GM21447 (cell line): Measurements from ENCODE around the gene FAM131A.

ENCODE experiments used
- ATAC-seq: cut with Tn5 transposase; IDR thresholded peaks from one replicate; pipeline ENCODE4 v1.9.1; 2021; ENCODE audit not compliant: unreplicated experiment

FAM131A gene

DNA sequence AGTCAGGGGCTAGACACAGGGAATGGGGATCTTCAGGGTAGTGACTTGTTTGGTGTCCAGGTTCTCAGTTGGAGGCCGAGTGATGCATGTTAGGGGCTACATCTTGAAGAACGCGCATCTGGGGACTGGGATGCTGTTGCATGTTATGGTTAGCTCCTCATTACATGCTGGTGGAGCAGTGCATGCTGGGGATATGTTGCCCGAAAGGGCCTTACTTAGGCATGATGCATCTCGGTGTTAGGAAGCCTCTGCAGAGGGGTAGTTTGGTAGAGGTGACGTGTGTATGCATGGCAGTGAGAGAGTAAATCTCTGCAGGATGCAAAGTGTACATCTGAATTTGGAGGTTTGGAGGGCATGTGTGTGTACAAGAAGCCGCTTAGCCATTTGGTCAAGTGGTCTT, 20.6 kb upstream of the FAM131A start:
- no peak for ATAC-seq

DNA sequence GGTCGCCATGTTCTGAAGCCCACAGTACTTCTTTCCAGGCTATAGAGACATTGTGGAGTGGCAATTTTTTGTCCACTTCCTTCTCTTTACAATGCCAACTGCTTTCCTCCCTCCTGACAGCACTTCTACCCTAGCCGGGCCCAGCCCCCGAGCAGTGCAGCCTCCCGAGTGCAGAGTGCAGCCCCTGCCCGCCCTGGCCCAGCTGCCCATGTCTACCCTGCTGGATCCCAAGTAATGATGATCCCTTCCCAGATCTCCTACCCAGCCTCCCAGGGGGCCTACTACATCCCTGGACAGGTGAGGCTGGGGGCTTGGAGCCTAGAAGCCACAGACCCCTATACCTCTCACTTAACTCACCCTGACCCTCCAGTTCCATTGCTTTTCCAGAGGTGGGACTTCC, 20.2 kb upstream of the FAM131A start:
- ATAC-seq, result no peak

DNA sequence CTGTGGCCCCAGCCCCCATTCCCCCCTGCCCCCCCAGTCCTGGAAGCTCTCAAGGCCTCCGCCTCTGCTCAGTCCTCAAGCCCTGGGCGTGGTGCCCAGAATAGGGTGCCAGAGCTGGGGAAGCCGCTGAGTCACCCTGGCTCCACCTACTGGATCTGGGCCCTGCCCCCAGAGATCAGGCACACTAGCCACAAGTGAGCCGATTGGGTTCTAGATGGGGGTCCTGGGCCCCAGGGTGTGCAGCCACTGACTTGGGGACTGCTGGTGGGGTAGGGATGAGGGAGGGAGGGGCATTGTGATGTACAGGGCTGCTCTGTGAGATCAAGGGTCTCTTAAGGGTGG, 17.3 kb upstream of the FAM131A start:
- no peak for ATAC-seq

DNA sequence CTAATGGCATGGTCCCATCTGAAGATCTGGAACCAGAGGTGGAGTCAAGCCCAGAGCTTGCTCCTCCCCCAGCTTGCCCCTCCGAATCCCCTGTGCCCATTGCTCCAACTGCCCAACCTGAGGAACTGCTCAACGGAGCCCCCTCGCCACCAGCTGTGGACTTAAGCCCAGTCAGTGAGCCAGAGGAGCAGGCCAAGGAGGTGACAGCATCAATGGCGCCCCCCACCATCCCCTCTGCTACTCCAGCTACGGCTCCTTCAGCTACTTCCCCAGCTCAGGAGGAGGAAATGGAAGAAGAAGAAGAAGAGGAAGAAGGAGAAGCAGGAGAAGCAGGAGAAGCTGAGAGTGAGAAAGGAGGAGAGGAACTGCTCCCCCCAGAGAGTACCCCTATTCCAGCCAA, 15.7 kb upstream of the FAM131A start:
- no peak for ATAC-seq

DNA sequence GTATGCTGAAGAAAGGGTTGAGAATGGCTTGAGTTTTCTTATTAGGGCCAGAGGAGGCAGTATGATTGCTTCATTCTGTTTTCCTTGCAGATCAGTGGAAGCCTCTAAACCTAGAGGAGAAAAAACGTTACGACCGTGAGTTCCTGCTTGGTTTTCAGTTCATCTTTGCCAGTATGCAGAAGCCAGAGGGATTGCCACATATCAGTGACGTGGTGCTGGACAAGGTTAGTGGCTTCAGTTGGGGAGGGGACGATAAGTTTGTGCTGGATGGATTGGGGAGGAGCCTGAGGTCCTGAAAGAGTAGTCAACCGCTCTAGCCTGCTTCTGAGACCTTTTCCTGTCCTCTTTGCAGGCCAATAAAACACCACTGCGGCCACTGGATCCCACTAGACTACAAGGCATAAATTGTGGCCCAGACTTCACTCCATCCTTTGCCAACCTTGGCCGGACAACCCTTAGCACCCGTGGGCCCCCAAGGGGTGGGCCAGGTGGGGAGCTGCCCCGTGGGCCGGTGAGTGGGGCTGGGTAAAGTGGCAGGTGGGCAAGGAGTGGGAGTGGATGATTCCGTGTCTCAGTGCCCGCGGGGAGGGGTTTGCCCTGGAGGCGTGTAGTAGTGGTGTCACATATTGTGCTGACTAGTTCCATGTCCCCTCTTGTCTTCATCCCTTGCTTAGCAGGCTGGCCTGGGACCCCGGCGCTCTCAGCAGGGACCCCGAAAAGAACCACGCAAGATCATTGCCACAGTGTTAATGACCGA, 14.5 kb upstream of the FAM131A start:
- ATAC-seq, result no peak

DNA sequence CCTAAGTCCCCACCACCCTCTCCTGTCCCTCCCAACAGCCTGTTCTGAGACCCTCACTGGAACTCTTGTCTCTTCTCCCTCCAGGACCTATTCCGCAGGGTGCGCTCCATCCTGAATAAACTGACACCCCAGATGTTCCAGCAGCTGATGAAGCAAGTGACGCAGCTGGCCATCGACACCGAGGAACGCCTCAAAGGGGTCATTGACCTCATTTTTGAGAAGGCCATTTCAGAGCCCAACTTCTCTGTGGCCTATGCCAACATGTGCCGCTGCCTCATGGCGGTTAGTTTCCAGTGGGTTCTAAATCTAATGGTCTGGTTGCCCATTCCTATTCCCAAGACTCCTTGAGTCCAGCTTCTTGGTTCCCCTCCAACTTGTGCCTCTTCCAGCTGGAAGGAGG, 13.7 kb upstream of the FAM131A start:
- ATAC-seq, result no peak

DNA sequence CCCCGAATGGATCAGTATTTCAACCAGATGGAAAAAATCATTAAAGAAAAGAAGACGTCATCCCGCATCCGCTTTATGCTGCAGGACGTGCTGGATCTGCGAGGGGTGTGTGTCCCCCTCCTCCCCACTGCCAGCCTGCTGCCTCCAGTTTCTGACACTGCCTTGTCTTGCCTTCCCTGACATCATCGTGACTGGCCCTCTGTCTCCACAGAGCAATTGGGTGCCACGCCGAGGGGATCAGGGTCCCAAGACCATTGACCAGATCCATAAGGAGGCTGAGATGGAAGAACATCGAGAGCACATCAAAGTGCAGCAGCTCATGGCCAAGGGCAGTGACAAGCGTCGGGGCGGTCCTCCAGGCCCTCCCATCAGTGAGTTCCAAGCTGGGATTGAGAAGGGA, 12.1 kb upstream of the FAM131A start:
- no peak for ATAC-seq

DNA sequence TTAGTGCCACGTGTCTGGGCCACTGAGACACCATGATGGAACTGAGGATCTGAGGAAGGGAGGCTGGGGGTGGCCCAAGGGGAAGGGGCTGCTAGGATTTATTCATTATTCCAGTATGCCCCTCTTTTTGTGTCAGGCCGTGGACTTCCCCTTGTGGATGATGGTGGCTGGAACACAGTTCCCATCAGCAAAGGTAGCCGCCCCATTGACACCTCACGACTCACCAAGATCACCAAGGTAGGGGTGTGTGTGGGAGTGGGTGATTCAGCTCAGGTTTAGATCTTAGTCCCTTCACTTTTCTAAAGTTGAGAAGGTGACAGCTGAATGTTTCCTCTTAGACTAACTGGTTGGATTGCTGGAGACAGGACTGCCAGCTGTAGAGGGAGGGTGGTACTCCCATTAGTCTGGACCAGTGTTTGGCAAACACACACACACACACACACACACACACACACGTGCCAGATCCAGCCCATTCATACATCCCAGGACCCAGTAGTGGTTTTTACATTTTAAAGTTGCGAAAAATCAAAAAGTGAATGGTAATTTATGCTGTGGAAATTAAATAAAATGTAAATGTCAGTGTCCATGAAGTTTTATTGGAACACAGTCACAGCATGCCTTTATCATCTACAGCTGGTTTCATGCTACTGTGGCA, 11.6 kb upstream of the FAM131A start:
- ATAC-seq, result no peak

DNA sequence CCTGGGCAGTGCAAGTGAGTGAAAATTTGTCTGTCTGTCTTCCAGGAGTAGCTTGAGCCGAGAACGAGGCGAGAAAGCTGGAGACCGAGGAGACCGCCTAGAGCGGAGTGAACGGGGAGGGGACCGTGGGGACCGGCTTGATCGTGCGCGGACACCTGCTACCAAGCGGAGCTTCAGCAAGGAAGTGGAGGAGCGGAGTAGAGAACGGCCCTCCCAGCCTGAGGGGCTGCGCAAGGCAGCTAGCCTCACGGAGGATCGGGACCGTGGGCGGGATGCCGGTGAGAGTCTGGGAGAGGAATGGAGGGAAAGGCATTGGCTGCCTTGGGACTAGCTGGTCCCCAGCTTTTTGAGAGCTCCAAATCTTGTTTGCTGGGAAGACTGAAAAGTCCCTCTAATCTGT, 10.2 kb upstream of the FAM131A start:
- no peak for ATAC-seq

DNA sequence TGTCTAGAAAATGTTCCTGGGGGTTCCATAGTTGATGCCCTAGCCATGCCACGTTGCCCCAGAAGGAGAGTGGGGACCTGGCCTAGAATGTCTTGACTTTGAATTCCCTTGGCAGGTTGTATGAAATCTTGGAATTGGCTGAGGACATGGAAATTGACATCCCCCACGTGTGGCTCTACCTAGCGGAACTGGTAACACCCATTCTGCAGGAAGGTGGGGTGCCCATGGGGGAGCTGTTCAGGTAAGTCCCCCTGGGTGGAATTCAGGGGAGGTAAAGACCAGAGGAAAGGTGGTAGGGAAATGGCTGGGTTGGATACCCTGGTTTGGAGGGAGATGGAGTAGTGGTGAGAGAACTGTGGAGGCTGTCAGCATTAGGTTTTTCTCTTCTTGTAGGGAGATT, 8.9 kb upstream of the FAM131A start:
- ATAC-seq, result no peak

DNA sequence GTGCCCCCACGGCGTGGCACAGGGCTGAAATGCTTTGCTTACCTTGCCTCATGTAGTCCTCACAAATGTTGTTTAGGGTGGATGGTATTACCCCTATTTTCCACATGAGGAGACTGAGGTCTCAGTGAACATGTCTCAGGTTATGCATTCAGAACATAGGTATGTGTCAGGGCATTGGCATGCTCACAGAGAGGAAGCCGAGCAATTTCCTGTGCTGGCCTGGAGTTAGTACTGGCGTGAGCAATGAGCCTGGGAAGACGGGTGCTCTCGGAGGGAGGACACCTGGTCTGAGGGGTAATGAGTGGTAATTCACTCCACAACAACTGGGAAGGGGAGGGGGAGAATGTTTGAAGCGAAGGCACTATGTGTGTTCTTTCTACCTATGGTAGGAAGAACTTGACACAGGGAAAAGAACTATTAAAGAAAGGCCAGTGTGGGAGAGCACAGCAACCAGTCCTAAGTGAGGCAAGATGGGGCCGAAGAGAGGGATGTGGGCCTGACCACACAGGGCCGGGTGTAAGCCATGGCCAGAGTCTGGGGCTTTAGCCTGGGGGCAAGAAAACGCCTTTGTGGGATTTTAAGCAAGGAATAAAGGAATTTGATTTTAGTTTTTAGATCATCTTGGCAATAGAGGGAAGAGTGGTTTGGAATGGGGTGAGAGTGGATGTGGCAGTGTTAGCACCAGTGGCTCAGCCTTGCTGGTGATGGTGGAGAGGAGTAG, 4.9 kb upstream of the FAM131A start:
- no peak for ATAC-seq

DNA sequence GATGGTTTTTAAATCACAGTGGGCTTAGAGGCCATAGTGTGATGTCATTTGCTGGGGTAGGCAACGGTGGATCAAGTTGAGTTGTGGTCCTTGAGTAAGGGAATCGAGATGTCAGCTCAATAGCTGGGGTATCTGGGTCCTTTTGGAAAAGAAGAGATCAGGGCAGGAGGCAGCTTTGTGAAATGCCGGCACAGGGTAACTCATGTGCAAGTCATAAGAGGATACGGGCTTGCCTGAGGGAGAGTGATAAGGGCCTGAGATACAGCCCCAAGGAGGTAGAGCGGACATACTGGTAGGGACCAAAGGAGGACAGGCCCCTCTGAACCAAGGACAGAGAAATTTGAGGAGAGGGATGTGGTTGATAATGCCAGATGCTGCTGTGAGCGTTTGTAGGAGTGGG, 4.2 kb upstream of the FAM131A start:
- ATAC-seq, result no peak

DNA sequence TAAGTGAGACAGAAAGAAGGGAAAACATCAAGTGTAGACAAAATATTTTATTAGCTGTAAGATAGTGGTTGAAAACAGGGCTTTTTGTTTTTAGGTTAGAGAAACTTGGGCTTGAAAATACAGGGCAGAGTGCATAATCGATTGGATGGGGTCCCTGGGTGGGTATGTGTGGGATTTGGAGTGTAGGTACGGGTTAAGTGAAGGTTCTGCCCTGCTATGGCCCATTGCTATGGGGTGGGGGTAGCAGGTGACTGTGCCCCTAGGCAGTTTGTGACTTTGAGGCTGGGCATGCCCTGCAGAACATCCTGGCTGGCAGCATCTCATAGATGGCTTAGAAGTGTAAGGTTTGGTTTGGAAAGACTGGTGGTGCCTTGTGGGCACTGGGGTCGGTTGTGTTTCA, 3.7 kb upstream of the FAM131A start:
- no peak for ATAC-seq

DNA sequence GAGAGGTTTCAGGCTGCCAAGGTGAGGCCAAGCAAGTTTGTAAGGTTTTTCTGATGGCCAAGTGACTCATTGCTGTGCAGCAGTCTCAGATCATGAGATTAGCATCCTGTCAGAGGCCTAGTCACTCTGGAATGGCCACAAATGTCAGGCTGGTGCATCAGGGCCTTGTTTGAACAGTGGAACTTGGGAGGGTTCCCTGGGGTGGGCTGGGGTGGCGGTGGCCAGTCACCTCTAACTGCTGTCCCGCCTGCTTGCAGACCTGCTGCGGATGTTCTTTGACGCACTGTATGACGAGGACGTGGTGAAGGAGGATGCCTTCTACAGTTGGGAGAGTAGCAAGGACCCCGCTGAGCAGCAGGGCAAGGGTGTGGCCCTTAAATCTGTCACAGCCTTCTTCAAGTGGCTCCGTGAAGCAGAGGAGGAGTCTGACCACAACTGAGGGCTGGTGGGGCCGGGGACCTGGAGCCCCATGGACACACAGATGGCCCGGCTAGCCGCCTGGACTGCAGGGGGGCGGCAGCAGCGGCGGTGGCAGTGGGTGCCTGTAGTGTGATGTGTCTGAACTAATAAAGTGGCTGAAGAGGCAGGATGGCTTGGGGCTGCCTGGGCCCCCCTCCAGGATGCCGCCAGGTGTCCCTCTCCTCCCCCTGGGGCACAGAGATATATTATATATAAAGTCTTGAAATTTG, 2.8 kb upstream of the FAM131A start:
- ATAC-seq, result no peak

DNA sequence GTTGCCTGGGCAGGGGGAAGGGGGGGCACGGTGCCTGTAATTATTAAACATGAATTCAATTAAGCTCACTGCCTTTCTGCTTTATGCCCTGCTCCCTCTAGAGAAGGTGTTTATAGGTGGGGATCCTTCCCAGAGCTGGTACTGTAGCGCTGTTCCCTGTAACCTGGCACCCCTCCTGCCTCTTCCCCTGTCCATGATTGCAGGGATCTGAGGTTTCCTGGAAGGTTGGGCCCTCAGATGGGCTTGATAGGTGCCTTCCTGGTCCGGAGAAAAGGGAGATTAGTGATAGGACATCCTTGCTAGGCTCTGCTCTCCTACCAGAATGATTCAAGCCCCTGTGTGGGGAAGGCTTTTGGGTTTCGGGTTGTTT, 2.1 kb upstream of the FAM131A start:
- ATAC-seq, result peak; percentile 9

DNA sequence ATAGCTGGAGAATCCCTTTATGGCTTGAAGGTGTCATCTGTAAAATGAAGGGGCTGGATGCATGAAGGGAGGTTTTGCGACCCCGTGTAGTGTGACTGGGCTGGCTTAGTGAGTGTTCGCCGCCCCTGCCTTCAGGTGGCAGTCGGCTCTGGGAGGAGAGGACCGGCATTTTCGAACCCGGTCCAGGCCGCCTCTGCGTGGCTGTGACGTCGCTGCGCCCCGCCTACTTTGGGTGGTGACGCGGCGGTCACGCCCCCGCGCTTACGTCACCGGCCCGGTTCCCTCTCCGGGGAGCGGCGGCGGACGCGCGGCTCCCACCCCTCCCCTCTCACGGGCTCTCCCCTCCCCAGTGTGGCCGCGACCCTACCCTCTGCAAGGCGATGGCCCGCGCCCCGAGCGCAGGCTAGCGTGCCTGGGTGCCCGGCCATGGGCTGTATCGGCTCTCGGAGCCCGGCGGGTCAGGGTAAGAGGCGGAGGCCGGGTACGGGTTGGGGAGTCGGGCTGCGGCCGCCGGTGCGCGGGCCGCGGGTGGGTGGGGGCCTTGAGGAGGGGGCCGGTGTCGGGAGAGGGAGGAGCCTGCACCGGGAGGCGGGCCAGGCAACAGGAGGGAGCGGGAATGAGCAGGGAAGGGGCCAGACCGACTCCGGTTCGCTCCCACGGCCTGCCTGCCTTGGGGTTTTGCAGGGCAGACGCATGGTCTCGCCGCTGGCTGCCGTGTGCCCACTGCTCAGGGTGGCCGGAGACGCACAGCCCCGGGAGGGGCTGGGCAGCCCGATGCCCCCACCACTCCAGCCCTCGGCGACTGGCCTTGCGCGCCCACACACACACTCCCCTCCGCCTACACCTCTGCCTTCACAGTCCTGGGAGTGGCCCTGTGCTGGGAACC, 1.5 kb upstream of the FAM131A start:
- peak; percentile 83 for ATAC-seq

DNA sequence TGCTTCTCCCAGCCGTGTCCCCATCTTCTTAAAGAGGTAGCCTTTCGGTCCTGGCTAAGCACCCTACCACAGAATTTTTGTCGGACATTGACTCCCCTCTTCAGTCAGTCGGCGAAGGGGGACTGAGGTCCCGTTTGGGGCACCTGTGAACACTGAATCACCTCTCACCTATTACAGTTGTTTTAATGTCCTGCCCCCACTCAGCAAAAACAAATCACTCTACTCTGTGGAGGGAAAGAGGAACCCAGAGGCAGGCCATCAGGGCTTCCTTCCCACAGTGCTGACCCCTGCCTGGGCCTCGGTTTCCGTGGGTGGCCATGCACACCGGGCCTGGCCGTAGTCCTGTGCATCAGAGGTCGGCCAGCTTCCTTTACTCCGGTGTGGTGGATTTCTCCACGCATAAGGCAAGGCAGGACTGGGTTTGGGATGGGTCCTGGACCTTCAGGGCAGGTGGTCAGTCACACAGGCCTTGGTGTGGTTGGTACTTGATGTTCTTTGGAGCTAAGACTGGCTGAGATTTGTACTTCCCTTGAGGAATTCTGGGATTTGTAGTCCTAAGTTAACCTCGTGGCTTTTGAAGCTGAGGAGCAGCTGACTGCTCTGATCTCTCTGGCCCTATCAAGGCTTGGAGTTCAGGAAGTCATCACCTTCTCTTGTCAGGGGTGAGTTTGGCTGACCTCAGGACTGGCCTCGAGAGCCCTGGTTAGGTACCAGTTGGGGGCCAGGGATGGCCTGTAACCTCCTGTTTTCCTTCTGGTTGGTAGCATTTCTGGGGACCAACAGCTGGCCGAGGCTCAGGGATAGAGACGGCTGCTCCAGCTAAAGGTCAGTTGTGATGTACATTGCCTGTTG, 627 bp upstream of the FAM131A start:
- ATAC-seq, result no peak

DNA sequence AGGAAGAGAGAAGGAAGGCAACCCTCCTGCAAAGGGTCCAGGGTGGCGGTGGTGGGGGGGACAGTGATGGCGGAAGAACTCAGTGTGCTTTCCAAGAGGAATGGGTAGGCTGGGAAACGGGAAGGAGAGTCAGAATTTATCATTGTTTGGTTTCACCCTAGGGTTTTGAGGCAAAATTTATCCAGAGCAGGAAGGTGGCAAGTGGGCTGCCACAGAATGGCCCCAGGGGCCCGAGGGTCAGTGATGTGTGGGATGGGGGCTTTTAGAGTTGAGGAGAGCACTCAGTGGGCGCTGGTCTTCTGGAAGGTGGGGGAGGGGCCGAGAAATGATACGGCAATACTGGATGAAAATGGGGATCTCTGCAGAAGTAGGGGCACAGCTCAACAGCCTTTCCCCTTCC, 581 bp downstream of the FAM131A start:
- ATAC-seq, result no peak

DNA sequence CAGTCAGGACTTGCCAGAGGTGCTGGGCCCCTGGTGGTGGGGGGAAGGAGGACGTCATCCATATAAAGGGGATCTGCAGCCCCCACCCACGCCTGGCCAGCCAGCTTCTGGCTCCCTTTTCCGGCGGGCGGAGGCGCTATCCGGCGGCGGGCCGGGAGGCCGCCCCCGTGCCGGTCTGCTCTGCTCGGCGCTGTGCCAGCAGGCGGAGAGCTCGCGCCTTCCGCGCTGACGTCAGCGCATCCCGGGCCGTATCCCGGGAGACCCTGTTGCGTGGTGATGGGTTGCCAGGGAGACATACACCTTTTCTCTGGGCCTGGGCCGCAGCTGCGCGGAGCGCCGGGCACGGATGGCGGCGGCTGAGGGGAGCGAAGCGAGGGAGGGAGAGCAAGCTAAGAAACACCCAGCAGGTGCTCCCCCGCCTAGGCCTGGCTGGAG, 1.1 kb downstream of the FAM131A start:
- ATAC-seq, result no peak

DNA sequence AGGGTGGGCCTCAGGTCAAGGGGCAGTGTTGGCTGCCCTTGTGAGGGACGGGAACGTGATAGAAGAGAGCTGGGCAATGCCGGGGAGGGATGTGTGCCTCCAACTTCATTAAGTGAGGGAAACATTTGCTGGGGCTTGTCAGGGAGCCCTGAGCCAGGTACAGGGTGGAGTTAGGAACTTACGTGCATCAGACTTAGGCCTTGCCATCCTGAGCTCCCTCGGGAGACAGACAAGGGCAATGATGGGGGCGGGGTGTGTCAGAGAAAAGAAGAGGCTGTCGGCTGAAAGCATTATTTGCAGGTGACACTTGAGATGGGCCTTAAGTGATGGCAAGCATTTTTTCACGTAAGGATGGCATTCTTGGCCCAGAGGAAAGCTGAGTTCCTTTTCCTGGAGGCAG, 1.6 kb downstream of the FAM131A start:
- ATAC-seq, result no peak
